NCI-H1694 (cell line): ENCODE results near the gene RWDD4.
"Not testable (repeated sequence)": the region's sequence is repeated elsewhere in the genome, so short reads cannot be mapped to it uniquely, and the experiment has no call there.

ENCODE experiments used
- DNase-seq: peaks from one replicate; lab custom pipeline; 2025; lab: John Stamatoyannopoulos, UW

RWDD4 gene

DNA sequence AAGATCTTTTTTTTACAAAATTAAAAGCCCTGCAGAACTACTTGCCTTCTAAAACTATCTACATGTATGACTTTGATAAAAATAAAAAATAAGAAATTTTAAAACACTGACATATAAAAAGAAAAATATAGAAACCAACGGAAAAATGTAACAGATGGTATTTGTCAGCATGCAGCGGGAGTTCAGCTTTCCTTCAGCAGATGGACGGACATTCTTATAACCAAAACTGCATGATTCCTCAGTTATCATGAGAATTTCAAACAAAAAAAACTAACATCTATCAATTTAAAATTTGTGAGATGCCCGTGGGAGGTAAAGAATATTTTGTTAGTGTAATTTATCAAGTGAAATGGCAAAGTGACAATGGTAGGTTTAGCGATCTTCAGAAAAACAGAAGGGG is 23.2 kb downstream of the RWDD4 start:
- DNase-seq, result peak; percentile 23

DNA sequence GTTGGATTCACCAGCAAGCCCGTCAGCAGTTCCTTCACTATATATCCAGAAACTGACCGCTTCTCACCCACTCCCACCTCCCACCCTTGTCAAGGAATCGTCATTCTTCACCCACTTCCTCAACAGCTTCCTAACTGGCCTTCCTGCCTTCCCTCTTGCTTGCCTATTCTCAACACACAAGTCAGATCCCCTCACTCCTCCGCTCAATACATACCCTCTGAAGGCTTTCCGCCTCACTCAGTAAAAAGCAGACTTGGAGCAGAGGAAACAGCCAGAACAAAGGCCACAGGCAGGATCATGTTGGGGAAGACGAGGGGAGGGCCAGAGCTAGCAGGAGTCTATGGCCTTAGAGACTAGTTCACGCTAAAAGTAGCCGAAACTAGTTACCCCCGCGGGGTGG is 23.7 kb downstream of the RWDD4 start:
- DNase-seq, result peak; percentile 37

DNA sequence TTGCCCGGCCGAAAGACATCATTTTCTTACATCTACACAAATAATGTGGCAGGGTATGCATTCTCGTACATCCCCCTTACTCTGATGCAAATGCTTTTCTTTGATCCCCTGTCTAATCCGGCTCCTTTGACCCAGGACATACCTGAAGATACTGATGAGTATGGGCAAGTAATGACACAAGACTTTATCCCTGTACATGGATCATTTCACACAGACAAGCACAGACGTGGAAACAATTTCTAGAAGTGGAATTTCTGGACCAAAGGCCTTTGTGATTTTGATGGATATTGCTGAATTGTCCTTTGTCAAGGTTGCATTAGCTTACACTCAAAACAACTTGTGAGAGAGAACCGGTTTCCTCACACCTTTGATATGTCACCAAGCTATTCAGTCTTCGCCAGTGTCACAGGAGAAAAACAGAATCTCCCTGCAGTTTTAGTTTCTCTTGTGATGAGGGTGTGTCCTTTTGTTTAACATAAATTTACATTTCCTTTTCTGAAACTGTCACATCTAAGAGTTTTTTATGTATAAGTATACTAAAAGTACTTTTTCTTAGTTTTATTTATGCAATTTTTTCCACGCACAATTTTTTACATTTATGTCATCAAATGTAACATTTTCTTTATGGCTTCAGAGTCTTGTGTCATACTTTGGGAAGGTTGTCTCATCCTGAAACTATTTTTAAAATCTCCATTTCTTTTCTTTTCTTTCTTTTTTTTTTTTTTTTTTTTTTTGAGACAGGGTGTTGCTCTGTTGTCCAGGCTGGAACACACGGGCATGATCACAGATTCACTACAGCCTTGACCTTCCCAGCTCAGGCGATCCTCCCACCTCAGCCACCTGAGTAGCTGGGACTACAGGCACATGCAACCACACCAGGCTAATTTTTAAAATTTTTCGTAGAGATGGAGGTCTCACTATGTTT is 25.2 kb downstream of the RWDD4 start:
- no peak for DNase-seq

DNA sequence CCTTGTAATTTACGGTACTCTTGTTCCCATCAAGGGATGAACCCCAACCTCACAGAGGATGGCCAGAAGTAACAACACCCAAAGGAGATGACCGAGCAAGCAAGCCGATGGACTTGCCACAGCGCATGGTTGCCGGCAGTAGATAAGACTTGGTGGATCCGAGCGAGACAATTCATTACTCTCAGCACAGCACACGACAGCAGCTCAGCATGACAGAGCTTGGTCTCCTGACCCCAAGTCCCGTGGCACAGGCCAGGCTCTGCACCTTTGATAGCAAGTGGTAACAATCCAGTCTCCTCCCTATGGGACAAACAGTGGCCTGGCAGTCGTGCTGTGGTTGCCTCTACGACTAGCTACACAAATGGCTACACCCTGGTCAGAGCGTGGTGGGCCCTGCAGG is 26.3 kb downstream of the RWDD4 start:
- no peak for DNase-seq

DNA sequence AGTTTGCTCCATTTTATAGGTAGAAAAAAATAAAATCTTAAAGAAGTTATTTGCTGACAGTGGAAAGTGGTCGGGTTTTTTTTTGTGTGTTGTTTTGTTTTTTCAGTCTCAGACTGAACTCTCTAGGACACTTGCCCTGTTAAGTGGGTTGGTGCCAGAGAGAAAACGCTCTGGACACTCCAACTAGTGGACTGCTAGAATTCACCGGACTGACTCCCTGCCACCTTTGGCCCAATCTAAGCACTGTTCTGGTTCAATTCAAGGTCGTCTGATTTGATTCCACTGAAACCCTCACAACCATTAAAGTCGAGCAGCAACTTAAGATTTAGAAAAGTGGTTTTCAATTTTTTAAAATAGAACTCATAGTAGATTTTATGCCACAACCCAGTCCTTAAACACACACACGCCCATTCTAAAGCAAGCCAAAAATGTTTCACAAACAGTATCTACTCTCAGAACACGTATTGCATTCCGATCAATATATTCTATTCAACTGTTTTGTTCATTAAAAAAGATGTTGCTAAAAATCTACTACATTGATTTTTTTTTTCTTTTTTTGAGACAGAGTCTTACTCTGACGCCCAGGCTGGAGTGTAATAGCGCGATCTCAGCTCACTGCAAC is 27.3 kb downstream of the RWDD4 start:
- no peak for DNase-seq

DNA sequence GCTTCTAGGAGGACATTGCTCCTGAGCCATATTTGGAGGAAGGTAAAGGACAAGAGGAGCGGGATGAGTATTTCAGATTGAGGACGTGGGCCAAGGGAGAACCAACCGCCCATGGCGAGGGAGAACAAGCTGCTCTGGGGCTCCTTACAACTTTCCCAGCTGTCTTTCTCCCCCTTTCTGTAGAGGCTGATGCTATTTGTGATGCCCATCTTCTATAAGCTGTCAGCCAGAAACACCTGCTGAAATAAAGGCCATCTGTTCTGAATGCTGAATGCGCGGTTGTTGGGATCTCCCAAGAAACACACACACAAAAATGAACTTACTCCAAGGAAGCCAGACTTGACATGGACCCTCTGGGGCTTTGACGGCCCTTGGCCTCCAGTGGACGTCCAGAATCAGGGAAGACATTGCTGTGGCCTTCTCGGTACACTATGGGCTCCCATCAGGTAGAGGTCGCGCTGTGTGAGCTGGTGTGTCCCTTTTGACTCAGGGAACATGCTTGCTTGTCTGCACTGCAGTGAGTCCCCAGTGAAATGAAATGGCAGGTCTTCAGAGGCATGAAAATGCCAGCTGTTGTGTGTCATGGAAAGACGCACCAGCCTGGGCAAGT is 30.9 kb downstream of the RWDD4 start:
- peak; percentile 74 for DNase-seq

DNA sequence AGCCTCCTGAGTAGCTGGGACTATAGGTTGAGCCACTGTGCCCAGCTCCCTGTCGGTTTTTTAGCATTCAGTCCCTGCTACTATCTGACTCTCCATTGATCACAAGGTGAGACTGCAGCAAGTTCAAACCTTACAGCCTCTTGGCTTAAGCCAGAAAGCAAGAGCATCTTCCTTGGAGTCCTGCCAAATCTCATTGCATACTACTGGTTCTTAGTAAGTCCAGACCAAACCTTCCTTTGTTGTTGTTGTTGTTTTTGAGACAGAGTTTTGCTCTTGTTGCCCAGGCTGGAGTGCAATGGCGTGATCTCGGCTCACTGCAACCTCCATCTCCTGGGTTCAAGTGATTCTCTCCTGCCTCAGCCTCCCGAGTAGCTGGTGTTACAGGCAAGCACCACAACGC is 31.7 kb downstream of the RWDD4 start:
- not testable (repeated sequence) for DNase-seq

DNA sequence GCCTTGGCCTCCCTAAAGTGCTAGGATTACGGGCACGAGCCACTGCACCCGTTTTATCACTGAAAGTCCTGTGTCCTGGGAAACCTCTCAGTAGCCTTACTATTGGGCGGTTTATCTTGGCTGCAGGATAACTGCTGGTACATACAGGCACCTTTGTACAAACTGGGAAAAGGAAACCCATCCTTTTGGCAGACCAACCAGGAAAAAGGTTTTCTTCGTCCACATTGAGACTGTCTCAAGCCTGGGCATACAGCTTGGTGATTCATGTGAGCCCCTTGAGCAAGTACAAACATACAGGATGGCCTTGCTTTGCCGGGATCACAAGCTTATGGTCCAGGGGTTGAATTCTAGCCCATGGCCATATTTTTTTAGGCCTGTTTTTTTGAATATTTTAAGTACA is 32.8 kb downstream of the RWDD4 start:
- DNase-seq, result no peak

DNA sequence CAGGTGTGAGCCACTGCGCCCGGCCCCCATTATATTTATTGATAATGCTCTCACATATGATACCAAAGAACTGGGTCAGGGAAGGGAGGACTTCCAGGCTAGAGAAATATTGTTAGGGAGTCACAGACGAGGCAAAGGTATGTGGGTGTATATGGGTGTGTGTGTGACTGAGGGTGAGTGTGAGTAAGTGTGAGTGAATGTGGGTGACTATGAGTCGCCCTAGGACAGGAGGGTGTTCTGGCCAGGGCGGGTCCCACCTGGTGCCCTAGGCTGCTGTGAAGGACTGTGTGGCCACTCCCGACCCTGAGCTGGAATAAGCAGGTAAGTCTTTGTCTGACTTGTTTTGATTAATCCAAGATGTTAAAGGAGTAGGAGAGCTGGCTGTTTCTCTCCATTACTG is 34.4 kb downstream of the RWDD4 start:
- DNase-seq, result no peak

DNA sequence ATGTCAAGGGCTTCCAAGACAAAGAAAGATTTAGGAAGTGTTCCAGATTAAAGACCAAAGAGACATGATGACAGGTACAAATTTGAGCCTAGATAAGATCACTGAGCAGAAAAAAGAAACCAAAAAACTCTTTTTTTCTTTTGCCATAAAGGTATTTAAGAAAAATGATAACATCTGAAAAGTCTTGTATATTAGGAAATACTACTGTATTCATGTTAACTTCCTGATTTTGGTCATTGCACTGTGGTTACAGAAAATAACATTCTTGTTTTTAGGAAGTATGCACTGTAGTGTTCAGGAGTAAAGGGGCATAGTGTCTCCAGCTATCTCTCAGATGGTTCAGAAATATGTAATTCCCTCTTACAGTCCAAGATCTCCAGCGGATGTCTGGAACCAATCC is 37.1 kb downstream of the RWDD4 start:
- DNase-seq, result no peak

DNA sequence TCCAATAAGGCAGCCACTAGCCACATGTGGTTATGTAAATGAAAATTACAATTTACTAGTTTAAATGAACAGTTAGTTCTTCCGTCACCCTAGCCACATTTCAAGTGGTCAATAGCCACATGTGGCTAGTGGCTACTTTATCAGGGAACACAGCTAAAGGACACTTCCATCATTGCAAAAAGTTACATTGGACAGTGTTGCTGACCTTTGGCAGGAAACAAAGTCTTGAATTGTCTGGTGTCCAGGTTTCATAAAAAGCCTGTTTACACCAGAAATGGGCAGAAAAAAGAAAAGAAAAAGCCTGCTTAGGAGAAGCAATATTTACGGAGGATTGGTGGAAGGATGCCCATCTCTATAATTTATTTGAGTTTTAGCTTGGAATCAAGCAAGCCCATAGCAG is 38.6 kb downstream of the RWDD4 start:
- DNase-seq, result no peak

DNA sequence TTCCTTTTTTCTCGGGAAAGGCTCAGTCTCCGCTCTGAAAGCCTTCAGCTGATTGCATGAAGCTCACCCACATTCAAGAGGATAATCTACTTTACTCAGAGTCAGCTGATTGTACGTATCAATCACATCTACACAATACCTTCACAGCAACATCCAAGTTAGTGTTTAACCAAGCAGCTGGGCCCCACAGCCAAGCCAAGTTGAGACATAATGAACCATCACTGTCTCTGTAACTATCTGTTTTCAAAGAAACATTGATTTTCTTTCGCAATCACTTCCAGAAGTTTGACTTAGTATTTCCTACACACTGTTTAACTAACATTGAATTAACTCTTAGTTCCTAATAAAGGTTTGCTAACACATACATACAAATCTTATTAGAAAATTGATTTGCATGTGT is 40.3 kb downstream of the RWDD4 start:
- no peak for DNase-seq

DNA sequence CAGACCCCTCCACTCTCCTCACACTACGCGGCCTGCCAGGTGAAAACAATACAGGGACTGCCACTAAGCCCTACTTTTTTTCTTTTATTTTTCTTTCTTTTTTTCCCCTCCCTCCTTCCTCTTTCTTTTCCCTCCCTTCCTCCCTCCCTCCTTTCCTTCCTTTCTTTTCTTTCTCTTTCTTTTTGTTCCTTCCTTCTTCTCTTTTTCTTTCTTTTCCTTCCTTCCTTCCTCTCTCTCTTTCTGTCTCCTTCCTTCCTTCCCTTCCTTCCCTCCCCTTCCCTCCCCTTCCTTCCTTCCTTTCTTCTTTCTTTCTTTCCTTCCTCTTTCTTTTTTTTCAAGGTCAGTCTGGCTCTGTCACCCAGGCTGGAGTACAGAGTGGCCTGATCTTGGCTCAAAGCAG is 41.9 kb downstream of the RWDD4 start:
- no peak for DNase-seq

DNA sequence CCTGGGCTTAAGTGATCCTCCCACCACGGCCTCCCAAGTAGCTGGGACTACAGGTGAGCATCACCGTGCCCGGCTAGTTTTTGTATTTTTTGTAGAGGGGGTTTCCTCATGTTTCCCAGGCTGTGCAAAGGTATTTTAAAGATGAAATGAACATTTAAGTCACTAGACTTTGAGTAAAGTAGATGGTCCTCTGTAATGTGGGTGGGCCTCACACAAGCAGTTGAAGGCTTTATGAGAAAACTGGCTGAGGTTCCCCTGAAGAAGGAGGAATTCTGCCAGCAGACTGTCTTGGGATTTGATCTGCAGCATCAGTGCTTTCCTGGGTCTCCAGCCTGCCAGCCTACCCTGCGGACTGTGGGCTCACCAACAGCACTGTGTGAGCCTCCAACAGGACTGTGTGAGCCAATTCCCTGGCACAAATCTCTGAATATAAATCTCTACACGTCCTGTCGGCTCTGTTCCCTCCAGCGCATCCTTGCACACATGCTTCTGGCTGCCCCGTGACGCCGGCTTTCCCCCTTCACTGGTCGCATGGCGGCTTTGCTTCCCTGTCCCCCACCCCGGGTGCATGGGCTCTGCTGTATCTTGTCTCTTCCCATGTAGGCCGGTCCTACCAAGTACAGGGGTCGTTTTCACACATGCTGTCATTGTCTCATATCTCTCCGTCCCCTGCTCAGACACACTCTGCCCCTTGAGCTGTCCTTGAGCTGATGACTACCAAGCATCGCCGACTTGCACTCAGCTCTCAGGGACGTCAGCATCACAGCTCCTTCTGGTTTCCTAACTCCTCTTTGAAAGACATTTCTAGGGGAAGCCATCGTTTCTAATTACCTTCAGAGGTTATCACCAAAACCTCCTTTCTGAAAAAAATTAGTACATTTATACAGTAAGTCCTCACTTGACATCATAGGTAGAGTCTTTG is 46.4 kb downstream of the RWDD4 start:
- DNase-seq, result no peak

DNA sequence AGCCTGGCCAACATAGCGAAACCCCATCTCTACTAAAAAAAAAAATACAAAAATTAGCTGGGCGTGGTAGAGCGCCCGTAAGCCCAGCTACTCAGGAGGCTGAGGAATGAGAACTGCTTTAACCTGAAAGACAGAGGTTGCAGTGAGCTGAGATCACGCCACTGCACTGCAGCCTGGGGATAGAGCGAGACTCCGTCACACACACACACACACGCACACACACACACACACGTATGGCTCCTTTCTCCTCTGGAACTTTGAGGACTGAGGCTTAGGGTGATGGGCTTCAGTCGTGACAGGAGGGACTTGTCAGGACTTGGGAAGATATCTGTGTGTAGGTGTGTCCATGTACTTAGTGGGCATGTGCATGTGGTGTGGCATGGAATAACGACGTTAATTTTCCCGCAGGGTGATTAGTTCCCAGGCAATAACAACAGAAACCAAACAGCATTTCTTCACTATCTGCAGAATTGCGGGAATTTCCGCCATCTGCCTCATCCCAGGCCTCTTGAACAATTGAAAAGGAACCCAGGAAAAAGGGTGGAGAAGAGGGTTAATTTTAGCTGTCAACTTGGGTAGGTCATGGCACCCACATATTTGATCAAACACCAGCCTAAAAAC is 47.7 kb downstream of the RWDD4 start:
- DNase-seq, result no peak

DNA sequence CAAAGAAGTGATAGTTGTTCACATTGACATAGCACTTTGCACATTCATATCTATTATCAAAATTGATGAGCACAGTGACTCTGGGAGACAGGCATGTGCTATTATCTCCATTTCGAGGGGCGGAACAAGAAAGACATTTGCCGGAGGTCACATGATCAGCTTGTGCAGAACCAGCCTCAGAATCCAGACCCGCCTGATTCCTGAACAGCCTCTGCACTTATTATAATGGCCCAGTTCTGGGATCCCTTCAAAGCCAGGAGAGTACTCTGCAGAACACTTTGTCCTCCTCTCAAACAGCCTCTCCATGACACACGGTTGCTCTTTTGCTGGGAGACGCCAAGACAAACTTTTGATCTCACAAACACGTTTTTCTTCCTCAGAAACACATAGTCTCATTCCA is 48.4 kb downstream of the RWDD4 start:
- no peak for DNase-seq

DNA sequence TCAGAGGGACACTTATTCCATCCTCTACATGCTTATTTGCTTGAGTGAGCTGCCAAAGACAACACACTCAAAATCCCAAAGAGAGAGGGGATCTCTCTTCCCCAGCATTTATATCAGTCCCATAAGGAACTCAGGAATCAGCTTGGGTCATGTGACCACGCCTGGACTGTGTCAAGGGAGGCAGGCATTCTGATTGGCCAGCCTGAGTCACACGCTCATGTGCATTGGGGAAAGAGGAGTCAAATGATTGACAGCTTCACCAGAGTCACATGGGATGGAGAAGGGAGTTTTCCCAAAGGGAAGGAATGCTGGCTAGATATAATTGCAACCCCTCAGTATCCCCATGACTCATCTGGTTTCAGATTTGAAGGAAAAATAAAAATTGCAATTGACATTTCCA is 49.0 kb downstream of the RWDD4 start:
- DNase-seq, result no peak

DNA sequence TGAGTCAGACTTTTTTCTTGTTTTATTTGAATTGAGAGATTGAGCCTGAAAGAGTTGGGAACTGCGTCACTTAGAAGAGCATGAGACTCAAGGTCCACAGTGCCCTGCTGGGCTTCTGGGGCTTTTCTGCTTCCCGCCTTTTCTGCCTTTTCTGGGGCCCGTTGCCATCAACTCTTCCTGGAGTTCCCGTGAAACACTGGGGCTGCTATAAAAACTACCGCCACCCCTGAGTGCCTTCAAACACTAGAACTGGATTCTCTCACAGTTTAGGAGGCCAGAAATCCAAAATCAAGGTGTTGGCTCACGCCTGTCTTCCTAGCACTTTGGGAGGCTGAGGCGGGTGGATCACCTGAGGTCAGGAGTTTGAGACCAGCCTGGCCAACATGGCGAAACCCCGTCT is 49.8 kb downstream of the RWDD4 start:
- no peak for DNase-seq

DNA sequence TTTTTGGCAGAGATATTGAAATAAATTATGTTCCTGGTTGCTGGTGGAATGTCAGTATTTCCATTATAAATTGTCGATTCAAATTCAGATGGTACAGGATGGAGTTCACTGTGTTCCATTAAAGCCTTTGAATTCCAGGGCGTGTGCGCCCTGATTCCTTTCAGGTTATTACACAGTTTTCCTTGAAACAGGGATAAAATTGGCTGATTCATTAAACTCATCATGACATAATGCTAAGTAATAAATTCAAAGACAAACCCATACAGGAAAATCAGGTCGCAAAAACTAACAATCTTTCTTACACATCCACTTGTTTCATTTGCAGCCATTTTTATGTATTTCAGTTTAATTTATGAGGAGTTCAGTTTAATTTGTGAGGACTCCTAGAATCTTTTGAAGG is 51.1 kb downstream of the RWDD4 start:
- no peak for DNase-seq

DNA sequence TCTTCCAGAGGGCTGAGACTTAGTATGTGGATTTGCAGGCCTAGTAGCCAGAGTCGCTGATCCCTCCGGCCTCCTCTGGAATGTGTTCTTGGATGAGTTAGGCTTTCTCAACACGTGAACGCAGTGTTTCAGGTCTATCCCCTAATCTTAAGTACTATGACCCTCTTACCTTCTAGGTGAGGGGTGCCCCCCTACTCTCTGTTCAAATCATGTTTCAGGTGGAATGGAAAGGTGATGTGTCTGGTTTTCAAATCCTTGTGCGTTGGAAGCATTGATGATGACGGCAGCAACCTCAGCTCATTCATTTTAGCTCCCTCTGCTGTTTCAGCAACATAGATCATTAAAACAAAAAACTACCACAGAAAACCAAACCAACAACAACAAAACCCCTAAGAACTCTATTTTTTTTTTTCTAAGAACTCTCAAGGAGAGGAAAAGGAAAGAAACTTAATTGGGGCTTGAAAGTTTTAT is 56.4 kb downstream of the RWDD4 start:
- DNase-seq, result peak; percentile 15

DNA sequence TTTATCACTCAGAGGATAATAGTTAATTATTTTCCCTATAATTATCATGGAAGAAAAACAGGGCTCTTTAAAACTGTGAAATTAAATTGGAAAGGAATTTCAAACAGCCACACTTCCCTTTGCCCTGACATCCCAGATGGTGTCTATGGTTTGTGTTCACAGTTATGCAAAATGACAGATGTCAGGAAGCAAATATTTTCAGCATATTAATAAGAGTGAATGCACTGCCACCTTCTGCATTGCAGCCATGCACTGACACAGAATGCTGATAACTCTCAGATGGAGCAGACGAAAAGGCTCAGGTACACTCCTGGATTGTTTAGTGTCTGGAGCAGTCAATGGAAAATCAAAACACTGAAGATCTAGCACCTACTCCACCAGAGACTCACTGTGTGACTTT is 57.6 kb downstream of the RWDD4 start:
- DNase-seq, result peak; percentile 73
